Body of pancreas (tissue), 4 donors: Measurements from ENCODE around the gene PCDH15. TPM values are rescaled to one million over a fixed set of nuclear protein-coding genes. Genes with fewer than 3 reads are reported as not detected.

ENCODE experiments used
- ATAC-seq: fragments of 150-250 bp; one replicate; pipeline ENCODE4 v1.9.1; 2016
- DNase-seq, 4 donors: peaks; one replicate each; pipeline ENCODE4 v3.0.0-alpha.2; 2019
- H3K27ac ChIP-seq, 4 donors: fragments of 200-600 bp; sonication (generic); 1 replicate in 3 of 4; 2 replicates in 1 of 4; pipeline versions ENCODE4 v1.5.1 to v1.6.1; 2016 to 2019; ENCODE audit warnings: mild to moderate bottlenecking in 1 of 4, mixed read lengths in 1 of 4, moderate library complexity in 1 of 4
- H3K27me3 ChIP-seq, 2 donors: fragments of 200-600 bp; sonication (generic); one replicate each; pipeline ENCODE4 v1.6.0; 2016; ENCODE audit warnings: mild to moderate bottlenecking in 1 of 2
- H3K36me3 ChIP-seq, 2 donors: fragments of 200-600 bp; sonication (generic); replicated peaks in 1 of 2; 2 replicates each; pipeline ENCODE4 v1.5.1; 2016; ENCODE audit warnings: low read depth in 2 of 2; ENCODE audit not compliant: insufficient read depth in 1 of 2
- H3K4me1 ChIP-seq: fragments of 200-600 bp; sonication (generic); one replicate; pipeline ENCODE4 v1.6.0; 2016
- H3K4me3 ChIP-seq, 2 donors: fragments of 200-600 bp; sonication (generic); 1 replicate in 1 of 2; 2 replicates in 1 of 2; pipeline ENCODE4 v1.5.1; 2016 to 2019
- H3K9me3 ChIP-seq, 3 donors: fragments of 200-600 bp; sonication (generic); 1 replicate in 2 of 3; 2 replicates in 1 of 3; pipeline ENCODE4 v1.5.1; 2016
- POLR2A ChIP-seq, 3 donors: fragments of 450-650 bp; IDR thresholded peaks; one replicate each; pipeline ENCODE4 v1.6.1; 2016; ENCODE audit warnings: antibody characterized with exemption in 3 of 3, mild to moderate bottlenecking in 2 of 3
- WGBS, 2 donors: methylation state at CpG; one replicate each; pipeline ENCODE4 v1.1.5; 2017; 5-methylcytosine and 5-hydroxymethylcytosine counted together
- intact Hi-C: fragments of 100-400 bp; cut with DNase I; formaldehyde crosslinking; loops from one replicate; pipeline ENCODE4 v1.15.1; 2023
- total RNA-seq, 2 donors: library from RNA; depleted of rRNA; stranded (reverse); fragments of >200 nt; gene quantifications; one replicate each; pipeline ENCODE4 v1.1.0, GENCODE V29; 2016
- TF ChIP-seq, protein P1 (sequence below), 7 experiments: fragments of 450-650 bp in 4 of 7; fragments of 200-600 bp in 3 of 7; sonication (generic) in 3 of 7; IDR thresholded peaks; one replicate each; pipeline ENCODE4 v1.5.1; 2016 to 2019; ENCODE audit warnings: antibody characterized with exemption in 7 of 7

The PCDH15 gene
- total RNA-seq, 2 donors from 2014 or later = not detected

DNA sequence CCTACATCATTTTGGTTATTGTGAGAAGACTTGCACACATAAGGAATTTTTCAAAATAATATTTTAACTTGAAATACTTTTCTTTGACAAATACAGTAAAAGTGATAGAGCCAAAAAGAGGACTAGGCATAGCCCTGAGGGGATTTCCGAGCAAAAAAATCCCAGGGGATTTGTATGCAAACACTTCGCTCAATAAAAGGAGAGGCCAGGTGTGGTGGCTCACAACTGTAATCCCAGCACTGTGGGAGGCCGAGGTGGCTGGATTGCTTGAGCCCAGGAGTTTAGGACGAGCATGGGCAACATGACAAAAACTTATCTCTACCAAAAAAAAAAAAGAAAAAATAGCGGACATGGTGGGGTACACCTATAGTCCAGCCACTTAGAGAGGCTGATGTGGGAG, 193.0 kb downstream of the PCDH15 start:
- no peak for DNase-seq
- 70 to 71% methylated on average over 5 of the region's 5 CpGs for WGBS, 2 donors

DNA sequence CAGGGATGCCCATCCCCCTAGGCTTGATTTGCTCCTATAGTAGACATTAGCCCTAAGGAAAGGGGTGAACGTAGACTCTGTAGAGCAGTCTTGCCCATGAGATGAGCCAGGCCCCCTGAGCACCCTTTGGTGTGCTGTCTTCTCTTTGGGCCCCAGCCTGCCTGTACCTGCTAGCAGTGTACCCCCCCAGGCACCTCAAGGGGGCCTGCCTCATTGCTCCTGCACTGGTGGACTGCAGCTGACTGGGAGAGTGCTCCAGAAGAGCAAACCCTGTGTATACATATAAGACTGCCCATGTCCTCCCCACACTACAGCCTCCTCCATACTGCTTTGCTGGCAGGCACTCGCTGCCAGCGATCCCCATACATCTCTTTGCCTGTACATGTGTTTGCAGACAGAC, 206.7 kb downstream of the PCDH15 start:
- Histone ChIP-seq H3K27me3 (no peaks in the 10 kb centered on the region), H3K4me1 (no peaks in the 10 kb centered on the region), H3K27ac (no peak overlapping the region), H3K36me3 (no peaks in the 10 kb centered on the region), H3K9me3 (no peaks in the 10 kb centered on the region), H3K4me3 (no peak overlapping the region)
- 80 to 83% methylated on average over 3 of the region's 3 CpGs for WGBS, 2 donors
- TF ChIP-seq, protein P1, sequence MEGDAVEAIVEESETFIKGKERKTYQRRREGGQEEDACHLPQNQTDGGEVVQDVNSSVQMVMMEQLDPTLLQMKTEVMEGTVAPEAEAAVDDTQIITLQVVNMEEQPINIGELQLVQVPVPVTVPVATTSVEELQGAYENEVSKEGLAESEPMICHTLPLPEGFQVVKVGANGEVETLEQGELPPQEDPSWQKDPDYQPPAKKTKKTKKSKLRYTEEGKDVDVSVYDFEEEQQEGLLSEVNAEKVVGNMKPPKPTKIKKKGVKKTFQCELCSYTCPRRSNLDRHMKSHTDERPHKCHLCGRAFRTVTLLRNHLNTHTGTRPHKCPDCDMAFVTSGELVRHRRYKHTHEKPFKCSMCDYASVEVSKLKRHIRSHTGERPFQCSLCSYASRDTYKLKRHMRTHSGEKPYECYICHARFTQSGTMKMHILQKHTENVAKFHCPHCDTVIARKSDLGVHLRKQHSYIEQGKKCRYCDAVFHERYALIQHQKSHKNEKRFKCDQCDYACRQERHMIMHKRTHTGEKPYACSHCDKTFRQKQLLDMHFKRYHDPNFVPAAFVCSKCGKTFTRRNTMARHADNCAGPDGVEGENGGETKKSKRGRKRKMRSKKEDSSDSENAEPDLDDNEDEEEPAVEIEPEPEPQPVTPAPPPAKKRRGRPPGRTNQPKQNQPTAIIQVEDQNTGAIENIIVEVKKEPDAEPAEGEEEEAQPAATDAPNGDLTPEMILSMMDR (IDR thresholded peaks at IDR 0.05) = no peak
- no peak for TF ChIP-seq POLR2A (IDR thresholded peaks at IDR 0.05)
- intact Hi-C loops = no loop called here
- ATAC-seq = no peak
- no peak for DNase-seq

More for the DNA sequence above, 193.0 kb downstream of the PCDH15 start:
- Histone ChIP-seq H3K36me3 (no peaks in the 10 kb centered on the region), H3K27me3 (no peaks in the 10 kb centered on the region), H3K4me1 (no peaks in the 10 kb centered on the region), H3K9me3 (no peaks in the 10 kb centered on the region), H3K27ac (no peak overlapping the region), H3K4me3 (no peak overlapping the region)
- TF ChIP-seq, protein P1 (IDR thresholded peaks at IDR 0.05) = no peak
- TF ChIP-seq POLR2A (IDR thresholded peaks at IDR 0.05) = no peak
- intact Hi-C loops = no loop called here
- no peak for ATAC-seq

DNA sequence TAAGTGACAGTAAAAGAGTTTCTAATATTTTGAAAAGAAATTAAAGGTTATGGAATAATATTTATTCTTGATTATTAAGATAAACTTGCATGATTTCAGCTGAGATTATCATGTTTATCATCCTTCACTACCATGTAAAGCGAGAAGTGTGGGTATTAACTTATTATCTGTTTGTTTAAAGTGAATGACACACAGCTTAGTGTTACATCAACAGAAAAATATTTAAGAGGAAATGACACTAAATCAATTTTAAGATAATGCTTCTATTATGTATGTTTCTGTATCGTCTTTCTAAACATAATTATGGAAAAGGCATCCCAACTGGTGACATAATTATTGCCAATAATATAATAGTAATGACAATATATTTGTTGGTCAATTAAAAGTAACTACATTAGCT, 213.1 kb downstream of the PCDH15 start:
- Histone ChIP-seq H3K9me3 (no peaks in the 10 kb centered on the region), H3K27ac (no peak overlapping the region), H3K4me3 (no peak overlapping the region), H3K4me1 (no peaks in the 10 kb centered on the region), H3K36me3 (no peaks in the 10 kb centered on the region), H3K27me3 (no peaks in the 10 kb centered on the region)
- TF ChIP-seq POLR2A (IDR thresholded peaks at IDR 0.05) = no peak
- TF ChIP-seq, protein P1 (IDR thresholded peaks at IDR 0.05) = no peak
- intact Hi-C loops = no loop called here
- WGBS, 2 donors = 7 to 12% methylated on average over 2 of the region's 2 CpGs
- ATAC-seq (no peak), DNase-seq (no peak)

DNA sequence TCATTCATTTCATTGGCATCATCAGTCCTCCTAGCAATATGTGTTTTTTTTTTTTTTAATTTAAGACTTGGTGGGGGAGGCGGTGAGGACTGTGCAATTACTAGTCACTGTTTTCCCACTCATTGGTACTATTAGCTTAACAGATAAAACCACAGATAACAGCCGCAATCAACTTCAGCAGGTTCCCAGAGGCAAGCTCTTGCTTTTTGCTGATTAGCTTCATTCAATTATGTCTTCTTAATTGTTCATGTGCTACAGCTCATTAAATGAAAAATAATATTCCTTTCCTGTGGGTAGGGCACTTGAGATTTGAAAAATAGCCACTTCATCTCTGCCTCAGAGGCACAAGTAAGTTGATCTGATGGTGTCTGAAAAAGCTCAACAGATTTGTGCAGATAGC, 215.5 kb downstream of the PCDH15 start:
- 4 to 14% methylated on average over 2 of the region's 2 CpGs for WGBS, 2 donors
- no peaks in the 10 kb centered on the region for H3K27me3 ChIP-seq
- intact Hi-C loops = no loop called here
- H3K27ac ChIP-seq = no peak overlapping the region
- H3K36me3 ChIP-seq = no peaks in the 10 kb centered on the region
- TF ChIP-seq, protein P1 (IDR thresholded peaks at IDR 0.05) = no peak
- no peak for TF ChIP-seq POLR2A (IDR thresholded peaks at IDR 0.05)
- H3K4me3 ChIP-seq = no peak overlapping the region
- H3K9me3 ChIP-seq = no peaks in the 10 kb centered on the region
- H3K4me1 ChIP-seq = no peaks in the 10 kb centered on the region
- DNase-seq (no peak), ATAC-seq (no peak)

DNA sequence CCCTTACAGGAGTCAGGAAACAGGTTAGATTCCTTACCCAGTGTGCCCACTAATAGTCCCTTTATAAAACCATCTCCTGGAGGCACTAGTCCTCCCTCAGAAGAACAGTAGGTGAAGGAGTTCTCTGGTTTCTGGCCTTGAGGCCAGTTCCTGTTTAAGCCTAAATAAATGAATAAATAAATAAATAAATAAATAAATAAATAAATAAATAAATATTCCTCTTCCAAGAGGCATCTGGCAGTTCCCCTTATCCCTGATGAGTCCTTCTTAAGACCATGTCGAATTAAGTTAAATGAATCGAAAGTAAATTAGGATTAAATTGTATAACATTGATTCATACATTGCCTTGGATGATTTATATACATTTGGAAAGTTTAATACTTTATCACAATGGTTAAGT, 223.3 kb downstream of the PCDH15 start:
- intact Hi-C loops = no loop called here
- Histone ChIP-seq H3K36me3 (no peaks in the 10 kb centered on the region), H3K4me3 (no peak overlapping the region), H3K27me3 (no peaks in the 10 kb centered on the region), H3K27ac (no peak overlapping the region), H3K9me3 (no peaks in the 10 kb centered on the region), H3K4me1 (no peaks in the 10 kb centered on the region)
- no peak for DNase-seq
- no peak for TF ChIP-seq POLR2A (IDR thresholded peaks at IDR 0.05)
- TF ChIP-seq, protein P1 (IDR thresholded peaks at IDR 0.05) = no peak
- ATAC-seq = no peak
- WGBS, 2 donors = 76 to 83% methylated on average over 2 of the region's 2 CpGs
